Stomach (tissue), 9 donors: ENCODE measurements around the gene EDC3. TPM values are rescaled to one million over a fixed set of nuclear protein-coding genes. Genes with fewer than 3 reads are reported as not detected.

ENCODE experiments used
- DNase-seq, 2 donors: peaks; one replicate each; pipeline versions ENCODE4 v3.0.0 to v3.0.0-alpha.2; 2013 to 2019
- H3K27ac ChIP-seq, 5 donors: fragments of 200-600 bp in 4 of 5; sonication (generic) in 4 of 5; one replicate each; pipeline ENCODE4 v1.5.1; 2013 to 2019; ENCODE audit warnings: mild to moderate bottlenecking in 1 of 5, moderate library complexity in 1 of 5
- H3K27me3 ChIP-seq, 3 donors: fragments of 200-600 bp; sonication (generic); one replicate each; pipeline ENCODE4 v1.5.1; 2017 to 2019; ENCODE audit warnings: mixed run types in 1 of 3
- H3K36me3 ChIP-seq, 4 donors: fragments of 200-600 bp; sonication (generic); 1 replicate in 3 of 4; 2 replicates in 1 of 4; pipeline ENCODE4 v1.5.1; 2016 to 2019
- H3K4me1 ChIP-seq, 4 donors: fragments of 200-600 bp; sonication (generic); one replicate each; pipeline ENCODE4 v1.5.1; 2016 to 2019
- H3K4me3 ChIP-seq, 4 donors: fragments of 200-600 bp; sonication (generic) in 3 of 4; one replicate each; pipeline ENCODE4 v1.5.1; 2016 to 2019; ENCODE audit warnings: mild to moderate bottlenecking in 1 of 4
- H3K9me3 ChIP-seq, 4 donors: fragments of 200-600 bp; sonication (generic); one replicate each; pipeline ENCODE4 v1.5.1; 2016 to 2019
- CTCF ChIP-seq, 7 experiments: fragments of 450-650 bp in 4 of 7; fragments of 200-600 bp in 3 of 7; sonication (generic) in 3 of 7; IDR thresholded peaks; one replicate each; pipeline ENCODE4 v1.5.1; 2016 to 2019; ENCODE audit warnings: antibody characterized with exemption in 7 of 7, control low read depth in 2 of 7, mild to moderate bottlenecking in 1 of 7
- EP300 ChIP-seq: sonication (generic); formaldehyde crosslinking; IDR thresholded peaks from one replicate; pipeline ENCODE4 v1.6.1; 2017; ENCODE audit warnings: antibody characterized with exemption
- POLR2A ChIP-seq, 4 donors: fragments of 450-650 bp; IDR thresholded peaks; one replicate each; pipeline ENCODE4 v1.6.1; 2016; ENCODE audit warnings: antibody characterized with exemption in 4 of 4, control low read depth in 2 of 4, mild to moderate bottlenecking in 1 of 4, moderate library complexity in 1 of 4
- POLR2AphosphoS5 ChIP-seq, 3 donors: sonication (generic); formaldehyde crosslinking; IDR thresholded peaks; one replicate each; pipeline ENCODE4 v1.6.1; 2016; ENCODE audit warnings: antibody characterized with exemption in 3 of 3
- WGBS, 5 donors: extraction: QIAGEN DNeasy Blood & Tissue Kit in 3 of 5; methylation state at CpG; one replicate each; pipeline versions ENCODE4 v1.1.5 to v1.1.7; 2013 to 2018; 5-methylcytosine and 5-hydroxymethylcytosine counted together
- intact Hi-C: fragments of 100-400 bp; cut with DNase I; formaldehyde crosslinking; loops from one replicate; pipeline ENCODE4 v1.15.1; 2023; ENCODE audit warnings: low total_unique reads
- polyA plus RNA-seq, 3 donors: library from polyadenylated mRNA; stranded (reverse); fragments of 200-250 nt; gene quantifications; one replicate each; pipeline ENCODE4 v1.2.3, GENCODE V29; 2013
- total RNA-seq, 5 donors: library from RNA; depleted of rRNA; stranded (reverse); fragments of >200 nt; gene quantifications; one replicate each; pipeline versions ENCODE4 v1.1.0 to v1.2.3, GENCODE V29; 2014 to 2016
- donor health status: healthy with polysubstance abuse.
- donor health status: Bipolar disorder and iron deficiency.
- donor health status: healthy.

The EDC3 gene
- total and polyA plus RNA-seq, 8 donors: 8.8 to 42.6 (median 14.6) TPM

GRCh38 chr15:74646480-74646879 lies 49.3 kb downstream of the EDC3 start:
- intact Hi-C loops: no loop called here
- H3K36me3 ChIP-seq: peaks cover 3 to 20% (median 13%) of the 10 kb centered on the region in 4 donors
- DNase-seq: no peak
- no peaks in the 10 kb centered on the region for H3K27me3 ChIP-seq
- no peak for TF ChIP-seq CTCF (IDR thresholded peaks at IDR 0.05)
- H3K27ac ChIP-seq: no peak overlapping the region
- no peak overlapping the region for H3K4me3 ChIP-seq
- peaks cover 21 to 68% (median 33%) of the 10 kb centered on the region in 4 donors for H3K4me1 ChIP-seq
- no peaks in the 10 kb centered on the region for H3K9me3 ChIP-seq

- Histone ChIP-seq H3K4me1 (peaks cover 21 to 64% (median 41%) of the 10 kb centered on the region in 4 donors), H3K27me3 (no peaks in the 10 kb centered on the region), H3K9me3 (no peaks in the 10 kb centered on the region), H3K4me3 (no peak overlapping the region), H3K27ac (peak overlapping the region; percentile 73 to 88 (median 80)), H3K36me3 (peaks cover 25 to 47% (median 28%) of the 10 kb centered on the region in 4 donors)
- 50 to 76% (median 63%) methylated on average over 2 of the region's 2 CpGs for WGBS, 5 donors
- intact Hi-C loops: no loop called here
- DNase-seq: no peak
- TF ChIP-seq CTCF (IDR thresholded peaks at IDR 0.05) (no peak), POLR2A (IDR thresholded peaks at IDR 0.05) (no peak)
Observed at GRCh38 chr15:74643665-74644204, 52.1 kb downstream of the EDC3 start.

- H3K36me3 ChIP-seq: peaks cover 23 to 54% (median 33%) of the 10 kb centered on the region in 4 donors
- H3K4me1 ChIP-seq: peaks cover 21 to 64% (median 41%) of the 10 kb centered on the region in 4 donors
- peak in 1 of 2 donors; percentile 61 for DNase-seq
- H3K27ac ChIP-seq: peak overlapping the region; percentile 73 to 88 (median 80)
- H3K4me3 ChIP-seq: peak overlapping the region in 1 of 4 donors; percentile 3
- no peaks in the 10 kb centered on the region for H3K9me3 ChIP-seq
- intact Hi-C loops: no loop called here
- TF ChIP-seq CTCF (IDR thresholded peaks at IDR 0.05) (no peak), POLR2AphosphoS5 (IDR thresholded peaks at IDR 0.05) (no peak), EP300 (no peak), POLR2A (IDR thresholded peaks at IDR 0.05) (no peak)
- WGBS, 5 donors: 25 to 53% (median 28%) methylated on average over 11 of the region's 11 CpGs
- no peaks in the 10 kb centered on the region for H3K27me3 ChIP-seq
Observed at GRCh38 chr15:74642734-74643664, 52.8 kb downstream of the EDC3 start.

DNA sequence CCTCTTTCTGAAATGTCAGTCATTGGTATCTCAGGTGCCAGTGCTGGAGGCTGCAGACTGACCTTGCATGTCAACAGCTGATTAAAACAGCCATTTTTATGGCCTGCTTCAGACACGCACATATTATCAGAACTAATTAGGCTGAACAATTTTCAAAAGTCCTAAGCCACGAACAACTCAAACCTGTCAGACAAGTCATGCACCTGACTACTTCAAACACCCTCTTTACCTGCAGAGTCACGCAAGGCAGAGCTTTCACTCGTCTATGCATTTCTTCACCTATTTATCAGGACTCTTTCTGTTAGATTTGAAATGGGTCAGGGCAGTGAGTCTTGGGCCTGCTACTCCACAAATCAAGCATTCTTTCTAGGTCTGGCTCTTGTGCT lies 53.5 kb downstream of the EDC3 start:
- H3K4me1 ChIP-seq: peaks cover 21 to 60% (median 41%) of the 10 kb centered on the region in 4 donors
- H3K9me3 ChIP-seq: no peaks in the 10 kb centered on the region
- H3K4me3 ChIP-seq: peak overlapping the region in 1 of 4 donors; percentile 3
- 30 to 70% (median 54%) methylated on average over 4 of the region's 4 CpGs for WGBS, 5 donors
- H3K27ac ChIP-seq: peak overlapping the region; percentile 73 to 88 (median 80)
- intact Hi-C loops: no loop called here
- H3K27me3 ChIP-seq: no peaks in the 10 kb centered on the region
- H3K36me3 ChIP-seq: peaks cover 28 to 55% (median 37%) of the 10 kb centered on the region in 4 donors
- TF ChIP-seq CTCF (IDR thresholded peaks at IDR 0.05) (no peak), POLR2AphosphoS5 (IDR thresholded peaks at IDR 0.05) (peak in 1 of 3 donors; percentile 51), POLR2A (IDR thresholded peaks at IDR 0.05) (no peak), EP300 (no peak)
- DNase-seq: peak; percentile 46 to 88
